ENCODE measurements around the gene INPP1.

Gene INPP1

DNA sequence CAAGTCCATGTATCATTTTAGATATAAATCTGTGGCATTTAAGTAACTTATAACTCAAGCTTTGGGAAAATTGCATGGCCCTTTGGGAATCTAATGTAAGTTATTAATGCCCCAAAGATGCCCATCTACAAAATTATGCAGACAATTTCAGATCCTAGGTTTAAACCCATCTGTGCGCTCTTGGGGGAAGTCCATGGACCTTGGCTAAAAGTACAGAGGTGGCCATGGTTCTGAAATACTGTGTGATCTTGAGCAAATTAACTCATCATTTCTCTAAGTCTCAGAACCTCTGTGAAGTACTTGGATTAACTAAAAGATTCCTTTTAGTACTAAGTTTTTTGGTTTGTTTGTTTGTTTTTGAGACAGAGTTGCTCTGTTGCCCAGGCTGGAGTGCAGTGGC is 19.5 kb downstream of the INPP1 start:
- no peak for TF ChIP-seq CTCF (IDR thresholded peaks at IDR 0.05; ENCODE audit: borderline replicate concordance, insufficient read depth, low read depth, low read length)

GRCh38 chr2:190365499-190366204 is 22.3 kb downstream of the INPP1 start:
- H3K4me3 ChIP-seq (ENCODE audit: low read depth, low read length) = no peak overlapping the region
- TF ChIP-seq CTCF (IDR thresholded peaks at IDR 0.05; ENCODE audit: borderline replicate concordance, insufficient read depth, low read depth, low read length) = no peak

More for the DNA sequence above, 19.5 kb downstream of the INPP1 start:
- no peak overlapping the region for H3K4me3 ChIP-seq (ENCODE audit: low read depth, low read length)

DNA sequence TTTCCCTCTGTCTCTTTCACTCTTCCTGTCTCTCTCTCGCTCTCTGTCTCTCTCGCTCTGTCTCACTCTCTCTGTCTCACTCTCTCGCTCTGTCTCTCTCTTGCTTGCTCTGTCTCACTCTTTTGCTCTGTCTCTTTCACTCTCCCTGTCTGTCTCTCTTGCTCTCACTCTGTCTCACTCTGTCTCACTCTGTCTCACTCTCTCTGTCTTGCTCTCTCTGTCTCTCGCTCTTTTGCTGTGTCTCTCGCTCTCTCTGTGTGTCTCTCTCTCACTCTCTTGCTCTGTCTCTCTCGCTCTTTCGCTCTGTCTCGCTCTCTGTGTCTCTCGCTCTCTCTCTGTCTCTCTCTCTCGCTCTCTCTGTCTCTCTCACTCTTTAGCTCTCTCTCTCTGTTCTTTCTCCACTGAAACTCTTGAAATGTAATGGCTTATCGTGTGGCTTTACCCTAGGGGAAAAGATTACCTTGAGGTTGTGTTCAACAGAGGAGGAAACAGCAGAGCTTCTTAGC is 22.9 kb downstream of the INPP1 start:
- no peak overlapping the region for H3K4me3 ChIP-seq (ENCODE audit: low read depth, low read length)
- TF ChIP-seq CTCF (IDR thresholded peaks at IDR 0.05; ENCODE audit: borderline replicate concordance, insufficient read depth, low read depth, low read length) = no peak

DNA sequence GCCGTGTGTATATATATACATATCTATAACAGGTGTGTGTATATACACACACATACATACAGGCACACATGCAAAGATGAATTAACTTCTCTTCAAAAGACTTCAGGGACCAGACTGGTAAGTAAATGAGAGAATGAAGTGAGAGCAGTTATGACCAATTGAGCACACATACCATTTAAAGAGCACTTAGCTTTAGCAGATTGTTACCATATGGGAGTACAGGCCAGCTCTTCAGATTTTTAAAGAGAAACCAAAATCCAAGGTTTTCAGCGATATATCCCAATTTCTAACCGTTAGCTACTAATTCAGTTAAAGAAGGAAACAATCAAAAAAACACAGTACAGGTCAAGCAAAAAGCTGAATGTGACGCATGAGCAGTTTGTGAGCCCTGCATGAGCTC is 23.7 kb downstream of the INPP1 start:
- TF ChIP-seq CTCF (IDR thresholded peaks at IDR 0.05; ENCODE audit: borderline replicate concordance, insufficient read depth, low read depth, low read length) = no peak

GRCh38 chr2:190369635-190370034 is 26.2 kb downstream of the INPP1 start:
- TF ChIP-seq CTCF (IDR thresholded peaks at IDR 0.05; ENCODE audit: borderline replicate concordance, insufficient read depth, low read depth, low read length) = no peak
- no peak overlapping the region for H3K4me3 ChIP-seq (ENCODE audit: low read depth, low read length)

More for the DNA sequence above, 23.7 kb downstream of the INPP1 start:
- H3K4me3 ChIP-seq (ENCODE audit: low read depth, low read length) = no peak overlapping the region

DNA sequence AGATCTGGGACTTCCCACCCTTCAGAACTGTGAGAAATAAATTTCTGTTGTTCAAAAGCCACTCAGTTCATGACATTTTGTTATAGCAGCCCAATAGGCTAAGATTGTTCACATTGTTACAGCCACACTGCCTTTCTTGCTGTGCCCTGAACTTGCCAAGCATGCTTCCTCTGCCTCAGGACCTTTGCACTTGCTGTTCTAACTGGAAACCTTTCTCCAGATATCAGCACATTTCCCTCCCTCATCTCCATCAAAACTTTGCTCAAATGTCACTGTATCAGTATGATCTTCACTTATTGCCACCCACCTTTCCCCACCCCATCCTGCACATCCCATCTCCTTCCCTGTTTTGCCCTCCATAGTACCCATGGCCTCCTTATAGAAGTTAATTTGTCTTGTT is 32.7 kb downstream of the INPP1 start:
- H3K4me3 ChIP-seq (ENCODE audit: low read depth, low read length) = no peak overlapping the region
- TF ChIP-seq CTCF (IDR thresholded peaks at IDR 0.05; ENCODE audit: borderline replicate concordance, insufficient read depth, low read depth, low read length) = no peak

- TF ChIP-seq CTCF (IDR thresholded peaks at IDR 0.05; ENCODE audit: borderline replicate concordance, insufficient read depth, low read depth, low read length) = no peak
- H3K4me3 ChIP-seq (ENCODE audit: low read depth, low read length) = no peak overlapping the region
Observed at GRCh38 chr2:190376591-190377245, 33.3 kb downstream of the INPP1 start.

All from GM12875 (cell line).